Esophagus (tissue), 2 donors: ENCODE measurements around the gene TLR7. TPM values are rescaled to one million over a fixed set of nuclear protein-coding genes. Genes with fewer than 3 reads are reported as not detected.

Experiments used
- H3K27ac ChIP-seq, 2 donors: one replicate each; pipeline ENCODE4 v1.5.1; 2013; ENCODE audit warnings: low read depth in 2 of 2, mild to moderate bottlenecking in 2 of 2, inconsistent platforms in 1 of 2, low read length in 1 of 2, moderate library complexity in 1 of 2
- H3K27me3 ChIP-seq, 2 donors: one replicate each; pipeline ENCODE4 v1.6.1; 2013; ENCODE audit warnings: low read length in 2 of 2, control low read depth in 1 of 2, mild to moderate bottlenecking in 1 of 2; ENCODE audit not compliant: insufficient read depth in 2 of 2, control insufficient read depth in 1 of 2
- H3K36me3 ChIP-seq, 2 donors: one replicate each; pipeline ENCODE4 v1.6.1; 2013; ENCODE audit warnings: low read length in 1 of 2; ENCODE audit not compliant: control insufficient read depth in 2 of 2, insufficient read depth in 2 of 2
- H3K4me1 ChIP-seq, 2 donors: one replicate each; pipeline ENCODE4 v1.6.1; 2013; ENCODE audit warnings: low read length in 1 of 2; ENCODE audit not compliant: control insufficient read depth in 2 of 2, insufficient read depth in 2 of 2
- H3K4me3 ChIP-seq, 2 donors: one replicate each; pipeline ENCODE4 v1.5.1; 2013; ENCODE audit warnings: low read length in 2 of 2, mild to moderate bottlenecking in 2 of 2, low read depth in 1 of 2, moderate library complexity in 1 of 2
- H3K9me3 ChIP-seq, 2 donors: one replicate each; pipeline ENCODE4 v1.6.1; 2013; ENCODE audit warnings: mild to moderate bottlenecking in 2 of 2, low read depth in 1 of 2, low read length in 1 of 2, moderate library complexity in 1 of 2; ENCODE audit not compliant: control insufficient read depth in 2 of 2, insufficient read depth in 1 of 2
- WGBS, 2 donors: extraction: QIAGEN DNeasy Blood & Tissue Kit; methylation state at CpG; one replicate each; pipeline ENCODE4 v1.1.7; 2013; 5-methylcytosine and 5-hydroxymethylcytosine counted together
- polyA plus RNA-seq, 2 donors: library from polyadenylated mRNA; stranded (reverse); fragments of 200-250 nt; gene quantifications; one replicate each; pipeline ENCODE4 v1.2.3, GENCODE V29; 2013
- donor health status: healthy with polysubstance abuse.
- donor health status: Bipolar disorder and iron deficiency.

TLR7 gene
- polyA plus RNA-seq, 2 donors = 0.04 to 0.08 TPM

DNA sequence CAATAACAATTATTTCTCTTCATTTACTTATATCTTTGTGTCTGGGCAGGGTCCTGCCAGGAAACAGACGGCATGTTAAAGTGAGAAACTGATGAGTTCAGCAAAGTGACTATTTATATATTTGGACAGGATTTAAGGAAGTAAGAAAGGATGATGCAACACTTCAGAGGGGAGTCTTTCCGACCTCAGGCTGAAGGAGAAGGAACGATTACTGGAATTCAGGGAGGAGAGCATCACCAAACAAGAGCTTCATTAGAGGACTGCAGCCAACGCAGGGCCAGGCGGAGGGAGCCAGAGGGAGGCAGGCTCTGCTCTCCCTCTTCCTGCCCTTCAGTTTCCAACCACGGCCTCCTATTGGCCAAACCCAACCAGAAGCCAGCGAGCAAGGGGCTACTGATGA lies 1.5 kb upstream of the TLR7 start:
- Histone ChIP-seq H3K4me3 (no peak overlapping the region), H3K27ac (no peak overlapping the region), H3K36me3 (no peaks in the 10 kb centered on the region), H3K27me3 (no peaks in the 10 kb centered on the region), H3K9me3 (no peaks in the 10 kb centered on the region), H3K4me1 (no peaks in the 10 kb centered on the region)
- 52 to 69% methylated on average over 7 of the region's 7 CpGs for WGBS, 2 donors

DNA sequence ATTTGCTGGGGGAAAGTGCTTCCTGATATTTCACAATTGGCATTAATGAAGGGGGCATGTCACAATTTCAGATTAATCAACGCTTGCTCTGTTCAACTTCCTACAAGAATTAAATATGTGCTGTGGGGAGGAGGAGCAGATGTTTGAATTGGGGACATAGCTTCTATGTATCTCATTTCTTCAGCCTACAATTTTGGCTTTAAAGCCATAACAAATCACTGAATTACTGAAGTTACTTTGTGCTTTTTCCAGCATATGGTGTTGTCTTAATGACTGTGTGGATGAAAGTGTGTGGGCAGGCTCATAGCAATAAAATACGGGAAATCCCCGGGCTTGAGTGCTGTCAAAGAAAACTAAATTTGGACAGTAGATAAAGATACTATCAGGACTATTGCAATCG lies 813 bp downstream of the TLR7 start:
- H3K36me3 ChIP-seq = no peaks in the 10 kb centered on the region
- 57 to 67% methylated on average over 4 of the region's 4 CpGs for whole genome bisulfite sequencing, 2 donors
- H3K4me1 ChIP-seq = no peaks in the 10 kb centered on the region
- no peak overlapping the region for H3K27ac ChIP-seq
- H3K9me3 ChIP-seq = no peaks in the 10 kb centered on the region
- no peak overlapping the region for H3K4me3 ChIP-seq
- H3K27me3 ChIP-seq = no peaks in the 10 kb centered on the region

DNA sequence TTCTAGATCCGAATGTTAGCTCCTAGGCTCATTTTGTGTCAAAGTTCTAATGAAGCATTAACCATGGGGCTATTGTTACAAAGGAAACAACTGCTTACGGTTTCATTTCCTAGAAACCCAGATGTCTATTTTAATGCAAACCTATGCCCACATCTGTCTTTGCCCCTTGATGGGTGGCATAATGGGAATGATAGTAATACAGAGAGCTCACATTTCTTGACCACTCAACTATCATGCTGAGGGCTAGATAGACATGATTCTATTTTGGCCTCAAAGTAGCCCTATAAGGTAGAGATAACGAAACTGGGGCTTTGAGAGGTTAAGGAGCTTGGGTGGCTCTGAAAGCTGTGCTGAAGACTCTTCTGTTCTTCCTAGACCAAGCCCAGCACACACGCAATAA lies 1.9 kb downstream of the TLR7 start:
- no peak overlapping the region for H3K27ac ChIP-seq
- no peaks in the 10 kb centered on the region for H3K27me3 ChIP-seq
- WGBS, 2 donors = 85 to 87% methylated on average over 4 of the region's 4 CpGs
- no peak overlapping the region for H3K4me3 ChIP-seq
- H3K36me3 ChIP-seq = no peaks in the 10 kb centered on the region
- H3K9me3 ChIP-seq = no peaks in the 10 kb centered on the region
- H3K4me1 ChIP-seq = no peaks in the 10 kb centered on the region

DNA sequence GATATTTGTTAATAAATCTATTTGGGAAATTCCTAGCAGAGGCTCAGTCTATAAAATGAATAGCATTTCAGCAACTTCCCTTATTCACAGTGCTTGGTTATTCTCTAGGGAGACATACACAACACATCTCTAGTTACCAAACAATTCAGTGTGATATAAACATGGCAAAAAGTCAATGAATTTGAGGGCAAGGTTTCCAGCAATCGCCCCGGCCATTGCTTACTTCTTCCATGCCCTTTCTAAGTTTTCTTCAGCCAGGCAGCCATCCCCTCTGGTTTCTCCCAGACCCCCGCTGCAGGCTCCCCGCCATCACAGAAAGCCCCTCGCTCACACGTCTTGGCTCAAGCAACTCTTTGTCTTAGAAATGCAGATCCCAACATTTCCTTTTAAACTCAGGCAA lies 4.4 kb downstream of the TLR7 start:
- H3K27me3 ChIP-seq = no peaks in the 10 kb centered on the region
- WGBS, 2 donors = 71 to 72% methylated on average over 6 of the region's 6 CpGs
- H3K9me3 ChIP-seq = no peaks in the 10 kb centered on the region
- H3K4me3 ChIP-seq = no peak overlapping the region
- H3K27ac ChIP-seq = no peak overlapping the region
- no peaks in the 10 kb centered on the region for H3K36me3 ChIP-seq
- no peaks in the 10 kb centered on the region for H3K4me1 ChIP-seq

DNA sequence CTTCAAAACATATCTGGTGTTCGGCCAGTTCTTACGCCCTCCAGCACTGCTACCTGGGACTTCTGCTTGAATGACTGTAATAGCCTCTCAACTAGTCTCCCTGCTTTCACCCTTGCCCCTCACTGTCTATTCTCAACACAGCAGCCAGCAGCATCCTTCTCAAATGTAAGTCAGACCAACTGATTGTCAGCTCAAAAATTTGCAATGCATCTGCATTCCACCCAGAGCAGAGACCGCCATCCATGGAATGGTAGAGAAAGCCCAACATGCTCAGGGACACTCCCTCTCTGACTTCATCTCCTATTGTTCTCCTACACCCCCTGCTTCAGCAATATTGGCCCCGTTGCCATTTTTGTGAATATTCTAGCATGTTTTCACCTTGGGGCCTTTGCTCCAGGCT lies 5.9 kb downstream of the TLR7 start:
- Histone ChIP-seq H3K27me3 (no peaks in the 10 kb centered on the region), H3K9me3 (no peaks in the 10 kb centered on the region), H3K36me3 (no peaks in the 10 kb centered on the region), H3K4me3 (no peak overlapping the region), H3K27ac (no peak overlapping the region), H3K4me1 (no peaks in the 10 kb centered on the region)
- WGBS, 2 donors = 82 to 92% methylated on average over 4 of the region's 4 CpGs

DNA sequence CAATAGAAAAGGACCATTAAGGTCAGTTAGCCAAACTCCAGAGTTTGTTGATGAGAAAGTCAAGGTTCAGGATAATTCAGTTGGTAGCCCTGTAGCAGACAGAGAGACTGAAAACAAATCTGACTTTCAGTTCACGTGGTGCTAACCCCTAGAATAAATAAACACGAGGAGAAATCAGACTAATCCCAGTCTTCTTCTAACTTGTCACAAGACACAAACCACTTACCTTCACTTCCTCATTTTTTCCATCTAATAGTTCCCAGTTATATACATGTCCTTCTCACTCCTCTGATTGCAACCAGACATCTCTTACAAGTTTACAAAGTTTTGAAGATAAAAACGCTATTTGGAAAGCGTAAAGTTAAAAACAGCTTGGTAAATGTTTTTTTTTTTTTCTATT lies 7.7 kb downstream of the TLR7 start:
- no peak overlapping the region for H3K27ac ChIP-seq
- no peaks in the 10 kb centered on the region for H3K36me3 ChIP-seq
- WGBS, 2 donors = 44 to 58% methylated on average over 4 of the region's 4 CpGs
- H3K4me3 ChIP-seq = no peak overlapping the region
- no peaks in the 10 kb centered on the region for H3K9me3 ChIP-seq
- H3K27me3 ChIP-seq = peaks cover 0 to 3% of the 10 kb centered on the region in 2 donors
- H3K4me1 ChIP-seq = no peaks in the 10 kb centered on the region

DNA sequence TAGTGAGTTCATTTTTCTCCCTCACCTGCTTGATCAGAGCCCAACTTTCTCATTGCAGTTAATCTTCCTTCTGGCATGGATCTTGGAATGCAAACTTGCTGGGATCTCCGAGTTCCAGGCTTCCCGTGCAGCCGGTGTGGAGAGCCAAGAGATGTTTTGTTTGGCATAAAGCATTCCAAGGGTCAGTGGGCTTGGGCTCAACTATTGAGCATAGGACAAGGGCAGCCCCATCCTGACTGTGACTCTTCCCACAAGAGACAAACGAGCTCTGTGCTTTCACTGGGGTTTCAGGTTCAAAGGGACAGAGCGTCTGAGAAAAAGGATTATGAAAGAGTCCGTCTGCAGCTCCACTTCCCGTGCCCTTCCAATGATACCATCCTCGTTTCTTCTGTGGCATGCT lies 10.5 kb downstream of the TLR7 start:
- Histone ChIP-seq H3K9me3 (no peaks in the 10 kb centered on the region), H3K36me3 (no peaks in the 10 kb centered on the region), H3K27me3 (peaks cover 0 to 3% of the 10 kb centered on the region in 2 donors), H3K27ac (no peak overlapping the region), H3K4me3 (no peak overlapping the region), H3K4me1 (no peaks in the 10 kb centered on the region)
- WGBS, 2 donors = 21 to 45% methylated on average over 8 of the region's 8 CpGs

DNA sequence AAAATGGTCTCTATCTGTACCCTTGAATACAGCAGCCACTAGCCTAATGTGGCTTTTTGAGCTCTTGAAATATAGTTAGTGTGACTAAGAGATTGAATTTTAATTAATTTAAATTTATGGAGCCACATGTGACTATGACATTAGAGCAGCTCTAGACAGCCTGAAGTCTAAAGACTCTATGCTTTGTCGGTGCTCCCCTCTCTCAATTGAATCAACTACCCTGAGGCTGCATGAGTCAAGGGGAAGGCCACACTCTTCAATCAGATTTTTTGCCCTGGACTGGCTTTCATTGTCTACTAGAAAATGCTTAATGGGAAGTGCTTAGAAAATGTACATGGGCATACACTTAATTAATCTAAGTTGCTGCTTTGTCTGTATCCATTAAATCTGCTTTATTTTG lies 11.7 kb downstream of the TLR7 start:
- no peaks in the 10 kb centered on the region for H3K9me3 ChIP-seq
- 53 to 61% methylated on average over 1 of the region's 1 CpG for WGBS, 2 donors
- no peaks in the 10 kb centered on the region for H3K36me3 ChIP-seq
- H3K27ac ChIP-seq = no peak overlapping the region
- H3K27me3 ChIP-seq = peaks cover 0 to 3% of the 10 kb centered on the region in 2 donors
- H3K4me3 ChIP-seq = no peak overlapping the region
- no peaks in the 10 kb centered on the region for H3K4me1 ChIP-seq

DNA sequence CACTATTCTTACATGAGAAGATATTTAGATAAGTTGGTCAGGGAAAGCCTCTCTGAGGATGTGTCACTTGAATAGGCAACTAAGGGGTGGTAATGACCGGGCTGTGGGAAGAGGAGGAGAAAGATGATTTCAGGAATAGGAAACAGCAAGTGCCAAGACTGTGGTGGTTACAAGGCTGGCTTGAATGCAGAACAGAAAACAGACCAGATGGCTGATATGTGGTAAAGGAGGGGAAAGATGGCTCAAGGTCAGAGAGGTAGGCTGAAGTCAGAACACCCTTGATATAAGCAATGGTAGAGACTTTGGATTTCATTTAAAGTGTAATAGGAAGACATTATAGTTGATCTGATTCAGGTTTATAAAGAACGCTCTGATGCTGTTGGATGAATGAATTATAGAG lies 15.0 kb downstream of the TLR7 start:
- Histone ChIP-seq H3K27ac (no peak overlapping the region), H3K9me3 (no peaks in the 10 kb centered on the region), H3K27me3 (peaks cover 0 to 3% of the 10 kb centered on the region in 2 donors), H3K4me3 (no peak overlapping the region), H3K4me1 (no peaks in the 10 kb centered on the region), H3K36me3 (no peaks in the 10 kb centered on the region)
- 81 to 87% methylated on average over 2 of the region's 2 CpGs for whole genome bisulfite sequencing, 2 donors

DNA sequence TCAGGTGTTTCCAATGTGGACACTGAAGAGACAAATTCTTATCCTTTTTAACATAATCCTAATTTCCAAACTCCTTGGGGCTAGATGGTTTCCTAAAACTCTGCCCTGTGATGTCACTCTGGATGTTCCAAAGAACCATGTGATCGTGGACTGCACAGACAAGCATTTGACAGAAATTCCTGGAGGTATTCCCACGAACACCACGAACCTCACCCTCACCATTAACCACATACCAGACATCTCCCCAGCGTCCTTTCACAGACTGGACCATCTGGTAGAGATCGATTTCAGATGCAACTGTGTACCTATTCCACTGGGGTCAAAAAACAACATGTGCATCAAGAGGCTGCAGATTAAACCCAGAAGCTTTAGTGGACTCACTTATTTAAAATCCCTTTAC lies 18.6 kb downstream of the TLR7 start:
- Histone ChIP-seq H3K27ac (no peak overlapping the region), H3K9me3 (no peaks in the 10 kb centered on the region), H3K27me3 (no peaks in the 10 kb centered on the region), H3K36me3 (no peaks in the 10 kb centered on the region), H3K4me3 (no peak overlapping the region), H3K4me1 (no peaks in the 10 kb centered on the region)
- 56 to 63% methylated on average over 5 of the region's 5 CpGs for WGBS, 2 donors
